Tibial nerve (tissue), 4 donors: Measurements from ENCODE around the gene ZNF177. TPM values are rescaled to one million over a fixed set of nuclear protein-coding genes. Genes with fewer than 3 reads are reported as not detected.

Experiments
- DNase-seq, 2 donors: peaks; one replicate each; pipeline ENCODE4 v3.0.0-alpha.2; 2019; ENCODE audit warnings: low spot score in 2 of 2
- H3K27ac ChIP-seq, 4 donors: fragments of 200-600 bp; sonication (generic) in 3 of 4; one replicate each; pipeline ENCODE4 v1.5.1; 2017 to 2019; ENCODE audit warnings: mild to moderate bottlenecking in 1 of 4
- H3K27me3 ChIP-seq, 2 donors: fragments of 200-600 bp; sonication (generic) in 1 of 2; one replicate each; pipeline versions ENCODE4 v1.5.1 to v1.6.0; 2017 to 2019
- H3K36me3 ChIP-seq, 3 donors: fragments of 200-600 bp; sonication (generic); one replicate each; pipeline ENCODE4 v1.5.1; 2018 to 2019
- H3K4me1 ChIP-seq, 4 donors: fragments of 200-600 bp; sonication (generic) in 3 of 4; one replicate each; pipeline ENCODE4 v1.5.1; 2017 to 2019
- H3K4me3 ChIP-seq, 4 donors: fragments of 200-600 bp; sonication (generic) in 3 of 4; one replicate each; pipeline ENCODE4 v1.5.1; 2017 to 2019; ENCODE audit warnings: mild to moderate bottlenecking in 1 of 4, moderate library complexity in 1 of 4
- H3K9me3 ChIP-seq, 4 donors: fragments of 200-600 bp; sonication (generic) in 3 of 4; one replicate each; pipeline ENCODE4 v1.5.1; 2017 to 2019
- EP300 ChIP-seq, 2 donors: sonication (generic); formaldehyde crosslinking; IDR thresholded peaks; one replicate each; pipeline ENCODE4 v1.6.1; 2017; ENCODE audit warnings: antibody characterized with exemption in 2 of 2, mild to moderate bottlenecking in 1 of 2
- POLR2A ChIP-seq, 2 donors: fragments of 450-650 bp; IDR thresholded peaks; one replicate each; pipeline ENCODE4 v1.6.1; 2017; ENCODE audit warnings: antibody characterized with exemption in 2 of 2, mild to moderate bottlenecking in 2 of 2, moderate library complexity in 2 of 2
- WGBS, 2 donors: methylation state at CpG; one replicate each; pipeline ENCODE4 v1.1.5; 2018; 5-methylcytosine and 5-hydroxymethylcytosine counted together
- total RNA-seq, 4 donors: library from RNA; depleted of rRNA; stranded (reverse); fragments of >200 nt; gene quantifications; one replicate each; pipeline ENCODE4 v1.1.0, GENCODE V29; 2016
- TF ChIP-seq, protein P1 (sequence below), 5 experiments: fragments of 200-600 bp in 3 of 5; fragments of 450-650 bp in 2 of 5; sonication (generic) in 3 of 5; IDR thresholded peaks; one replicate each; pipeline ENCODE4 v1.5.1; 2016 to 2019; ENCODE audit warnings: antibody characterized with exemption in 5 of 5, mild to moderate bottlenecking in 3 of 5, moderate library complexity in 2 of 5

Gene ZNF177
- total RNA-seq, 4 donors from 2014 or later, result 1.4 to 12.9 (median 6.3) TPM

DNA sequence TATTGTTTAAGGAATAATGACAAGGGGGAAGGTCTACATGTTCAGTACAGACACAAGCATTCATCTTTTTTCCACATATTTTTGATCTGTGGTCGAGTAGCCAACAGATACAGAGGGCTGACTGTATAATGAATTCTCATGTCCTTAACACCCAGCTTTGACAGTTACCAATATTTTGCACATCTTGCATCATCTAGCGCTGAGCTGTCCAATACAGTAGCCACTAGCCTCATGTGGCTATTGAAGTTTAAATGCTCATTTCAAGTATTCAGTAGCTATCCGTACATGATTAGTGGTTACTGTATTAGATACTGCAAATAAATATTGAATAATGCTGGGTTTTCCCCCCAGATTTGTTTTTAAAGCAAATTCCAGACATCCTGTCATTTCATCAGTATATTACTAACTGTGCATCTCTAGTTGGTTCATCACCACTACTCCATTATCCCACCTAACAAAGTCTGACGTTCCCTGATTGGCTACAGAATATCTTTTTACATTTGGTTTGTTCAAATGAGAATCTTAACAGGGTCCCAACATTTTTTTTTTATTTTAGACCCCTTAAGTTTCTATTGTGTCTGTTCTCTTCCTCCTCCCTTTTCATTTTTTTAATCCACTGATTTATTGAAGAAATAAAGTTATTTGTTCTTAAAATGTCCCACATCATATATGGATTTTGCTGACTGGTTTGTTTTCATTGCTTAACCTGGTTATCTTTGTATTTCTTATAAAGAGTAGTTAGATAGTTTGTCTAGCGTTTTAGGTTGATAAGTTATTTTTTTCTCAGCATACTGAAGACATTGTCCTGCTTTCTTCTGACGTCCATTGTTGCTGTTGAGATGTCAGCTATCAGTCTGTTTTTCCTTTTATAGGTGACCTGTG is 8.2 kb downstream of the ZNF177 start:
- WGBS, 2 donors, result 91 to 93% methylated on average over 6 of the region's 6 CpGs
- Histone ChIP-seq H3K36me3 (peaks cover 0 to 100% (median 0%) of the 10 kb centered on the region in 3 donors), H3K27me3 (no peaks in the 10 kb centered on the region), H3K9me3 (peaks cover 0 to 100% (median 52%) of the 10 kb centered on the region in 4 donors), H3K27ac (no peak overlapping the region), H3K4me3 (no peak overlapping the region), H3K4me1 (no peaks in the 10 kb centered on the region)
- TF ChIP-seq EP300 (IDR thresholded peaks at IDR 0.05) (no peak), POLR2A (IDR thresholded peaks at IDR 0.05) (no peak)
- no peak for DNase-seq

DNA sequence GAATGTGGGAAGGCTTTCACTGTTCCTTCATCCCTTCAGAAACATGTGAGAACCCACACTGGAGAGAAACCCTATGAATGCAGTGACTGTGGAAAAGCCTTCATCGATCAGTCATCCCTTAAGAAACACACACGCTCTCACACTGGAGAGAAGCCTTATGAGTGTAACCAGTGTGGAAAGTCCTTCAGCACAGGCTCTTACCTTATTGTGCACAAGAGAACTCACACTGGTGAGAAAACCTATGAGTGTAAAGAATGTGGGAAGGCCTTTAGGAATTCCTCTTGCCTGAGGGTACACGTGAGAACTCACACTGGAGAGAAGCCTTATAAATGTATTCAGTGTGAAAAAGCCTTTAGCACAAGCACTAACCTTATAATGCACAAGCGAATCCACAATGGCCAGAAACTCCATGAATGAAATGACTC is 18.6 kb downstream of the ZNF177 start:
- Histone ChIP-seq H3K9me3 (peaks cover 11 to 100% (median 67%) of the 10 kb centered on the region in 4 donors), H3K36me3 (peaks cover 21 to 100% (median 57%) of the 10 kb centered on the region in 3 donors), H3K4me3 (no peak overlapping the region), H3K27ac (no peak overlapping the region), H3K27me3 (no peaks in the 10 kb centered on the region), H3K4me1 (no peaks in the 10 kb centered on the region)
- 72 to 95% methylated on average over 4 of the region's 4 CpGs for WGBS, 2 donors
- TF ChIP-seq, protein P1, sequence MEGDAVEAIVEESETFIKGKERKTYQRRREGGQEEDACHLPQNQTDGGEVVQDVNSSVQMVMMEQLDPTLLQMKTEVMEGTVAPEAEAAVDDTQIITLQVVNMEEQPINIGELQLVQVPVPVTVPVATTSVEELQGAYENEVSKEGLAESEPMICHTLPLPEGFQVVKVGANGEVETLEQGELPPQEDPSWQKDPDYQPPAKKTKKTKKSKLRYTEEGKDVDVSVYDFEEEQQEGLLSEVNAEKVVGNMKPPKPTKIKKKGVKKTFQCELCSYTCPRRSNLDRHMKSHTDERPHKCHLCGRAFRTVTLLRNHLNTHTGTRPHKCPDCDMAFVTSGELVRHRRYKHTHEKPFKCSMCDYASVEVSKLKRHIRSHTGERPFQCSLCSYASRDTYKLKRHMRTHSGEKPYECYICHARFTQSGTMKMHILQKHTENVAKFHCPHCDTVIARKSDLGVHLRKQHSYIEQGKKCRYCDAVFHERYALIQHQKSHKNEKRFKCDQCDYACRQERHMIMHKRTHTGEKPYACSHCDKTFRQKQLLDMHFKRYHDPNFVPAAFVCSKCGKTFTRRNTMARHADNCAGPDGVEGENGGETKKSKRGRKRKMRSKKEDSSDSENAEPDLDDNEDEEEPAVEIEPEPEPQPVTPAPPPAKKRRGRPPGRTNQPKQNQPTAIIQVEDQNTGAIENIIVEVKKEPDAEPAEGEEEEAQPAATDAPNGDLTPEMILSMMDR (IDR thresholded peaks at IDR 0.05), result no peak
- TF ChIP-seq EP300 (IDR thresholded peaks at IDR 0.05), result no peak
- no peak for TF ChIP-seq POLR2A (IDR thresholded peaks at IDR 0.05)
- no peak for DNase-seq

DNA sequence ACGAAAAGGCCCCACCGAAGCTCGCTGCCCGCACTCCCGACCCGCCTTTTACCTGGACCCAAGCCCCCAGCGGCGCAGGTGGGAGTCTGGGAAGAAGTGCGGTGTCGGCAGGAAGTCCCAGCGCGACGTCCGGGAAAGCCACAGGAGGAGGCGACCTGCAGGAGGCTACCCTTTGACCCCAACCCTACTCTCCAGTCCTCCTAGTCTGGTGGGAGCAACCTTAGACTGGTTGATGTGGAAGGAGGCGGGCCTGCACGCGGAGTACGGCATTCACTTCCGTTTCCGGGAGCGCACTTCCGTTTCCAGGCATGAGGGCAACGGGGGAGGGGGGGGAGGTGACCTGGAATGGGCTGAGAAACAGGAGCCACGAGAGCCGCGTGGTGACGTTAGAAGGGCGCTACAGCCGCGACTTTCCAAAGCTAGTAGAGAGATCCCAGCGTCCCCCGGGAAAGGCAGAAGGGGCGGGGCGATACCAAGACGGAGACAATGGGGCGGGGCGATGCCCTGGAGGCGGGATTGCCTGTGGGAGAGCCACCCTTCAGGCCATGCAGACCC is 44.1 kb downstream of the ZNF177 start:
- Histone ChIP-seq H3K36me3 (peaks cover 0 to 33% (median 0%) of the 10 kb centered on the region in 3 donors), H3K27me3 (no peaks in the 10 kb centered on the region), H3K4me3 (peak overlapping the region; percentile 4 to 51 (median 38)), H3K27ac (no peak overlapping the region), H3K9me3 (peaks cover 0 to 92% (median 22%) of the 10 kb centered on the region in 4 donors), H3K4me1 (no peaks in the 10 kb centered on the region)
- DNase-seq, result peak; percentile 11 to 15
- TF ChIP-seq EP300 (IDR thresholded peaks at IDR 0.05) (no peak), POLR2A (IDR thresholded peaks at IDR 0.05) (no peak)
- TF ChIP-seq, protein P1 (IDR thresholded peaks at IDR 0.05), result no peak
- WGBS, 2 donors, result 2% methylated on average over 25 to 39 of the region's 39 CpGs

DNA sequence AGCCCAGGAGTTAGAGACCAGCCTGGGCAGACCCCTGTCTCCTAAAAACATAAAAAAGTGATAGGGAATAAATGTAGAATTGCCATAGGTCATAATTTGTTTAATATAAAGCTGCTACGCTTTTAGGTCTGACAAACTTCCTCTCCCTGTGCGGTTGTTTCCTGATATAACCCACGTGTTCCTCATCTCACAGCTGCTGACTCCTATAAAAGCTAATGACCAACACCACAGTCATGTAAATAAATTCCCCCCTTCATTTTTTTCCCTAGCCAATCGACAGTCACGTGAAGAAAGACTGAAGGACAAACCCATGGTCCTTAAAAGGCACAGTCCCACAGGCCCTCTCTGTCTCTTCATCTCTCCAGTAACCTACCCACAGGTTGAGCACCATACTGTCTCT is 45.0 kb downstream of the ZNF177 start:
- DNase-seq, result no peak
- no peak overlapping the region for H3K27ac ChIP-seq
- no peak for TF ChIP-seq POLR2A (IDR thresholded peaks at IDR 0.05)
- TF ChIP-seq, protein P1 (IDR thresholded peaks at IDR 0.05), result no peak
- no peak for TF ChIP-seq EP300 (IDR thresholded peaks at IDR 0.05)
- no peaks in the 10 kb centered on the region for H3K27me3 ChIP-seq
- H3K9me3 ChIP-seq, result peaks cover 3 to 99% (median 30%) of the 10 kb centered on the region in 4 donors
- 86 to 88% methylated on average over 5 of the region's 5 CpGs for WGBS, 2 donors
- H3K4me3 ChIP-seq, result no peak overlapping the region
- peaks cover 0 to 43% (median 8%) of the 10 kb centered on the region in 3 donors for H3K36me3 ChIP-seq
- no peaks in the 10 kb centered on the region for H3K4me1 ChIP-seq

DNA sequence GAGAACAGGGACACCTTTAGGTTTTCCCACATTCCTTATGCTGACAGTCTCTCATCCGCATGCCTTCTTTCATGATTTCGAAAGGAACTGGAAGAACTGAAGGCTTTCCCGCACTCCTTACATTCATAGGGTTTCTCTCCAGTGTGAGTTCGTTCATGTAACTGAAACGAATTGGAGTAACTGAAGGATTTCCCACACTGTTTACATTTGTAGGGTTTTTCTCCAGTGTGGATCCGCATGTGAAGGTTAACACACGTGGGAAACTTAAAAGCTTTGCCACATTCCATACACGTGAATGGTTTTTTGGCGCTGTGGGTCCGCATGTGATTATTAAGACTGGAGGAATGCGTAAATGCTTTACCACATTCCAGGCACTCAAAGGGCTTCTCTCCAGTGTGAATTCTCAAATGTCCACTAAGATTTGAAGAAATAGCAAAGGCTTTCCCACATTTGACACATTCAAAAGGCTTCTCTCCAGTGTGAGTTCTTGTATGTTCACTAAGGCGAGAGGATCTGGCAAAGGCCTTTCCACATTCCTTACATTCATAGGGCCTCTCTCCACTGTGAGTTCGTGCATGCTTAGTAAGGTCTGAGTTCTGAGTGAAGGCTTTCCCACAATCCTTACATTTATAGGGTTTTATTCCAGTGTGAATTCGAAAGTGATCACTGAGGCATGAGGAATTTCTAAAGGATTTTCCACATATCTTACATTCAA is 50.6 kb downstream of the ZNF177 start:
- H3K9me3 ChIP-seq, result peaks cover 10 to 100% (median 62%) of the 10 kb centered on the region in 4 donors
- no peak for DNase-seq
- H3K27me3 ChIP-seq, result no peaks in the 10 kb centered on the region
- no peaks in the 10 kb centered on the region for H3K4me1 ChIP-seq
- H3K4me3 ChIP-seq, result no peak overlapping the region
- peaks cover 18 to 82% (median 61%) of the 10 kb centered on the region in 3 donors for H3K36me3 ChIP-seq
- 97 to 99% methylated on average over 14 of the region's 14 CpGs for WGBS, 2 donors
- no peak overlapping the region for H3K27ac ChIP-seq
- TF ChIP-seq EP300 (IDR thresholded peaks at IDR 0.05) (no peak), POLR2A (IDR thresholded peaks at IDR 0.05) (no peak)
- TF ChIP-seq, protein P1 (IDR thresholded peaks at IDR 0.05), result no peak
